SU-DHL-6 (cell line): ENCODE results near the gene AHR.

Source experiments
- H2AFZ ChIP-seq: fragments of 200-600 bp; sonication (generic); 2 replicates; pipeline ENCODE4 v1.6.1; 2014; ENCODE audit warnings: low read depth, mild to moderate bottlenecking, moderate library complexity, mixed read lengths, antibody characterized with exemption, low read length; ENCODE audit not compliant: severe bottlenecking
- H3F3A ChIP-seq: fragments of 200-600 bp; shearing (Covaris generic); 2 replicates; pipeline ENCODE4 v1.6.0; 2016; ENCODE audit warnings: antibody characterized with exemption, mild to moderate bottlenecking; ENCODE audit not compliant: insufficient read depth
- H3K27ac ChIP-seq: fragments of 200-600 bp; sonication (generic); 2 replicates; pipeline ENCODE4 v1.5.1; 2016; ENCODE audit warnings: low read depth, mild to moderate bottlenecking, low read length, moderate library complexity, mixed read lengths
- H3K27me3 ChIP-seq: fragments of 200-600 bp; sonication (generic), shearing (Covaris generic); 2 replicates; pipeline ENCODE4 v1.6.0; 2014; ENCODE audit warnings: mild to moderate bottlenecking, low read length
- H3K36me3 ChIP-seq: fragments of 200-600 bp; sonication (generic); 2 replicates; pipeline ENCODE4 v1.6.1; 2014; ENCODE audit warnings: mild to moderate bottlenecking, low read length, mixed read lengths
- H3K4me2 ChIP-seq: fragments of 300-600, 200-600 bp; shearing (Covaris generic), sonication (generic); 2 replicates; pipeline ENCODE4 v1.6.0; 2014; ENCODE audit warnings: low read length, low read depth, mild to moderate bottlenecking; ENCODE audit not compliant: poor library complexity, severe bottlenecking
- H3K4me3 ChIP-seq: fragments of 200-600 bp; sonication (generic); 2 replicates; pipeline ENCODE4 v1.5.1; 2014; ENCODE audit warnings: antibody characterized with exemption, low read length, mild to moderate bottlenecking, mixed read lengths; ENCODE audit not compliant: insufficient read depth, poor library complexity, severe bottlenecking
- H3K79me2 ChIP-seq: fragments of 200-600 bp; sonication (generic); 2 replicates; pipeline ENCODE4 v1.6.1; 2014; ENCODE audit warnings: mild to moderate bottlenecking, low read length, moderate library complexity; ENCODE audit not compliant: insufficient read depth
- H3K9ac ChIP-seq: fragments of 200-600 bp; sonication (generic); 2 replicates; pipeline ENCODE4 v1.7.0; 2014; ENCODE audit warnings: mild to moderate bottlenecking, low read length
- H3K9me2 ChIP-seq: fragments of 200-600 bp; sonication (generic); replicated peaks from 2 replicates; pipeline ENCODE4 v1.6.1; 2014; ENCODE audit warnings: low read length; ENCODE audit not compliant: insufficient read depth
- H3K9me3 ChIP-seq: fragments of 200-600 bp; sonication (generic); 2 replicates; pipeline ENCODE4 v1.6.1; 2014; ENCODE audit warnings: low read length, mixed read lengths; ENCODE audit not compliant: insufficient read depth
- H4K20me1 ChIP-seq: fragments of 200-600 bp; sonication (generic); 2 replicates; pipeline ENCODE4 v1.6.1; 2014; ENCODE audit warnings: low read depth, mild to moderate bottlenecking, antibody characterized with exemption, low read length, moderate library complexity, mixed read lengths
- CTCF ChIP-seq: fragments of 200-600 bp; sonication (generic); IDR thresholded peaks from one replicate; pipeline ENCODE4 v1.5.1; 2017; ENCODE audit warnings: antibody characterized with exemption, mild to moderate bottlenecking, low read length, moderate library complexity; ENCODE audit not compliant: insufficient read depth, poor library complexity, severe bottlenecking
- EZH2phosphoT487 ChIP-seq: fragments of 200-600 bp; sonication (generic), shearing (Covaris generic); conservative IDR thresholded peaks from 2 replicates; pipeline ENCODE4 v1.6.1; 2018; ENCODE audit warnings: mild to moderate bottlenecking, antibody characterized with exemption, low read length, moderate library complexity, mixed read lengths

AHR gene

GRCh38 chr7:17325364-17325763 is 26.9 kb downstream of the AHR start:
- Histone ChIP-seq H3K4me3 (no peak overlapping the region), H2AFZ (no peak overlapping the region), H3K4me2 (no peak overlapping the region), H3K27ac (no peak overlapping the region), H3K9ac (no peak overlapping the region), H3K9me2 (no peaks in the 10 kb centered on the region), H3F3A (no peaks in the 10 kb centered on the region), H3K79me2 (no peaks in the 10 kb centered on the region), H3K36me3 (0 out of 2 replicates have a peak, but pooled peaks cover 8% of the 10 kb centered on the region), H3K27me3 (no peaks in the 10 kb centered on the region), H4K20me1 (no peaks in the 10 kb centered on the region), H3K9me3 (no peaks in the 10 kb centered on the region)
- TF ChIP-seq CTCF (no peak), EZH2phosphoT487 (no peak)

- no peak overlapping the region for H3K4me2 ChIP-seq
- TF ChIP-seq CTCF (no peak), EZH2phosphoT487 (no peak)
- no peaks in the 10 kb centered on the region for H4K20me1 ChIP-seq
- no peak overlapping the region for H2AFZ ChIP-seq
- H3K4me3 ChIP-seq: no peak overlapping the region
- no peaks in the 10 kb centered on the region for H3K79me2 ChIP-seq
- H3K36me3 ChIP-seq: peaks cover 16% of the 10 kb centered on the region; the same call in 1 of the 2 replicates
- no peak overlapping the region for H3K9ac ChIP-seq
- H3F3A ChIP-seq: no peaks in the 10 kb centered on the region
- H3K27ac ChIP-seq: no peak overlapping the region
- H3K9me3 ChIP-seq: no peaks in the 10 kb centered on the region
- no peaks in the 10 kb centered on the region for H3K27me3 ChIP-seq
- no peaks in the 10 kb centered on the region for H3K9me2 ChIP-seq
Observed at GRCh38 chr7:17326378-17326777, 27.9 kb downstream of the AHR start.

GRCh38 chr7:17328641-17329040 is 30.2 kb downstream of the AHR start:
- Histone ChIP-seq H3F3A (no peaks in the 10 kb centered on the region), H3K36me3 (peaks cover 16% of the 10 kb centered on the region; the same call in 1 of the 2 replicates), H2AFZ (no peak overlapping the region), H3K9ac (no peak overlapping the region), H3K4me3 (no peak overlapping the region), H3K27me3 (no peaks in the 10 kb centered on the region), H4K20me1 (no peaks in the 10 kb centered on the region), H3K9me2 (no peaks in the 10 kb centered on the region), H3K79me2 (no peaks in the 10 kb centered on the region), H3K4me2 (no peak overlapping the region), H3K27ac (no peak overlapping the region), H3K9me3 (no peaks in the 10 kb centered on the region)
- TF ChIP-seq EZH2phosphoT487 (no peak), CTCF (no peak)
